Sigmoid colon (tissue), 3 donors: ENCODE measurements around the gene EVL.

Source experiments
- CTCF ChIP-seq, 4 experiments: fragments of 450-650 bp in 3 of 4; fragments of 200-600 bp in 1 of 4; IDR thresholded peaks; one replicate each; pipeline ENCODE4 v1.5.1; 2016 to 2019; ENCODE audit warnings: antibody characterized with exemption in 4 of 4, mild to moderate bottlenecking in 3 of 4, moderate library complexity in 2 of 4
- POLR2A ChIP-seq, 2 donors: fragments of 450-650 bp; IDR thresholded peaks; one replicate each; pipeline ENCODE4 v1.6.1; 2016; ENCODE audit warnings: antibody characterized with exemption in 2 of 2, mild to moderate bottlenecking in 2 of 2, moderate library complexity in 2 of 2

- no peak for TF ChIP-seq CTCF (IDR thresholded peaks at IDR 0.05)
- no peak for TF ChIP-seq POLR2A (IDR thresholded peaks at IDR 0.05)
These were observed 127.0 kb downstream of the EVL start for GRCh38 chr14:100192250-100192671.
